Colonic mucosa (tissue), 4 donors: Measurements from ENCODE around the gene WNT7A. TPM values are rescaled to one million over a fixed set of nuclear protein-coding genes. Genes with fewer than 3 reads are reported as not detected.

Experiments
- DNase-seq: peaks from one replicate; pipeline ENCODE4 v3.0.0-alpha.2; 2020
- H3K27ac ChIP-seq: fragments of 200-600 bp; one replicate; pipeline ENCODE4 v1.8.0; 2021
- H3K27me3 ChIP-seq: fragments of 200-600 bp; one replicate; pipeline ENCODE4 v1.8.0; 2021
- H3K36me3 ChIP-seq: fragments of 200-600 bp; one replicate; pipeline ENCODE4 v1.8.0; 2021
- H3K4me1 ChIP-seq: fragments of 200-600 bp; one replicate; pipeline ENCODE4 v1.8.0; 2021; ENCODE audit warnings: mild to moderate bottlenecking
- H3K4me3 ChIP-seq: fragments of 200-600 bp; one replicate; pipeline ENCODE4 v1.8.0; 2021
- H3K9ac ChIP-seq, 2 donors: one replicate each; pipeline ENCODE4 v1.7.0; 2013; ENCODE audit warnings: control low read depth in 2 of 2, low read depth in 2 of 2, low read length in 2 of 2
- H3K9me3 ChIP-seq: fragments of 200-600 bp; one replicate; pipeline ENCODE4 v1.8.0; 2021
- intact Hi-C: fragments of 100-400 bp; cut with DNase I; formaldehyde crosslinking; loops from one replicate; pipeline ENCODE4 v1.14.1; 2022
- total RNA-seq, 2 donors: library from RNA; stranded (reverse); fragmentation: NEBNext Ultra II Directional in 1 of 2; extraction: Animal tissue kit (Norgen Biotek cat#: 25700) in 1 of 2; gene quantifications; one replicate each; pipeline ENCODE4 v1.2.1, GENCODE V29; 2021
- TF ChIP-seq, protein P1 (sequence below): fragments of 200-600 bp; IDR thresholded peaks from one replicate; pipeline ENCODE4 v1.8.0; 2022; ENCODE audit warnings: antibody characterized with exemption, mild to moderate bottlenecking
- donor health status: healthy.
- donor health status: DM: no; HTN: no; CAD: no.
- donor health status: DM: no; HTN: no; CAD: no.

Gene WNT7A
- total RNA-seq, 2 donors from 2014 or later, result not detected

DNA sequence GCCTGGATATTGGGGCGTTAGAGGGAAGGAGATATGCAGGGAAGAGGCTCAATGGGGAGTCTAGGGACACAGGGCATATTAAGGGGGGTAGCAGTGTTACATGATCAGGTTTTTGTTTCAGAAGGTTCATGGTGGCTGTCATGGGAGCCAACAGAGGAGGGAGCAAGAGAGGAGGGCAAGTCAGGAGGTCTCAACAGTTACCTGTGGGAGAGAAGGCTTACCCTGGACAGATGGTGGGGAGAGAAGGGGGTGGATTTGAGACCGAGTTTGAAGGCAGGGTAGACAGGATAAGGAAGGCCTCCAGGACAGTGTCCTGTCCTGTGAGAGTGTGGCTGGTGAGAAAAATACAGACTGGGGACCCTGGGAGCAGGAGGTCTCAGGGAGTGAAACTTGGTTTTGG is 3.8 kb upstream of the WNT7A start:
- Histone ChIP-seq H3K4me1 (peaks cover 10% of the 10 kb centered on the region), H3K27me3 (peaks cover 25% of the 10 kb centered on the region), H3K4me3 (no peak overlapping the region), H3K36me3 (no peaks in the 10 kb centered on the region), H3K9ac (no peak overlapping the region), H3K27ac (no peak overlapping the region), H3K9me3 (no peaks in the 10 kb centered on the region)
- no peak for DNase-seq
- intact Hi-C loops, result loop anchor here (2.0 kb wide), 1 partner anchor 225 kb away; no protein-coding TSS in a partner anchor
- TF ChIP-seq, protein P1, sequence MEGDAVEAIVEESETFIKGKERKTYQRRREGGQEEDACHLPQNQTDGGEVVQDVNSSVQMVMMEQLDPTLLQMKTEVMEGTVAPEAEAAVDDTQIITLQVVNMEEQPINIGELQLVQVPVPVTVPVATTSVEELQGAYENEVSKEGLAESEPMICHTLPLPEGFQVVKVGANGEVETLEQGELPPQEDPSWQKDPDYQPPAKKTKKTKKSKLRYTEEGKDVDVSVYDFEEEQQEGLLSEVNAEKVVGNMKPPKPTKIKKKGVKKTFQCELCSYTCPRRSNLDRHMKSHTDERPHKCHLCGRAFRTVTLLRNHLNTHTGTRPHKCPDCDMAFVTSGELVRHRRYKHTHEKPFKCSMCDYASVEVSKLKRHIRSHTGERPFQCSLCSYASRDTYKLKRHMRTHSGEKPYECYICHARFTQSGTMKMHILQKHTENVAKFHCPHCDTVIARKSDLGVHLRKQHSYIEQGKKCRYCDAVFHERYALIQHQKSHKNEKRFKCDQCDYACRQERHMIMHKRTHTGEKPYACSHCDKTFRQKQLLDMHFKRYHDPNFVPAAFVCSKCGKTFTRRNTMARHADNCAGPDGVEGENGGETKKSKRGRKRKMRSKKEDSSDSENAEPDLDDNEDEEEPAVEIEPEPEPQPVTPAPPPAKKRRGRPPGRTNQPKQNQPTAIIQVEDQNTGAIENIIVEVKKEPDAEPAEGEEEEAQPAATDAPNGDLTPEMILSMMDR, result no peak

DNA sequence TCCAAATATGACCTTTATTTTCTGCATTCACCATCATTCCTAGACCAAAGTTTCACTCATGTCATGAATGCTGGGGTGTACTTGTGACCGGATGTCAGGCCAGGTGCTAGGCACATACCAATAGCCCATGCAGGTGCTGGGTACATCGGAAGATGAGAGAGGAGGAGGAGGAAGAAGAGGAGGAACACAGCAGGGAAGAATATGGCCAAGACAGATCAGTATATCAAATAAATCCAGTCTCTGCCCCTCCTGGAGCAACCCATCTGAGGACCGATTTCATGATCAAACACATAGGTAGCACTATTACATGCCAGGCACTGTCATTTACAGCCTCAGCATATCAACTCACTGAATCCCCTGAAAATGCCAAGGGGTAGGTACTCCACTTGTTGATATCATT is 3.0 kb upstream of the WNT7A start:
- TF ChIP-seq, protein P1, result no peak
- intact Hi-C loops, result no loop called here
- Histone ChIP-seq H3K9me3 (no peaks in the 10 kb centered on the region), H3K36me3 (no peaks in the 10 kb centered on the region), H3K27me3 (peaks cover 33% of the 10 kb centered on the region), H3K9ac (no peak overlapping the region), H3K4me1 (peaks cover 10% of the 10 kb centered on the region), H3K27ac (no peak overlapping the region), H3K4me3 (no peak overlapping the region)
- DNase-seq, result no peak

DNA sequence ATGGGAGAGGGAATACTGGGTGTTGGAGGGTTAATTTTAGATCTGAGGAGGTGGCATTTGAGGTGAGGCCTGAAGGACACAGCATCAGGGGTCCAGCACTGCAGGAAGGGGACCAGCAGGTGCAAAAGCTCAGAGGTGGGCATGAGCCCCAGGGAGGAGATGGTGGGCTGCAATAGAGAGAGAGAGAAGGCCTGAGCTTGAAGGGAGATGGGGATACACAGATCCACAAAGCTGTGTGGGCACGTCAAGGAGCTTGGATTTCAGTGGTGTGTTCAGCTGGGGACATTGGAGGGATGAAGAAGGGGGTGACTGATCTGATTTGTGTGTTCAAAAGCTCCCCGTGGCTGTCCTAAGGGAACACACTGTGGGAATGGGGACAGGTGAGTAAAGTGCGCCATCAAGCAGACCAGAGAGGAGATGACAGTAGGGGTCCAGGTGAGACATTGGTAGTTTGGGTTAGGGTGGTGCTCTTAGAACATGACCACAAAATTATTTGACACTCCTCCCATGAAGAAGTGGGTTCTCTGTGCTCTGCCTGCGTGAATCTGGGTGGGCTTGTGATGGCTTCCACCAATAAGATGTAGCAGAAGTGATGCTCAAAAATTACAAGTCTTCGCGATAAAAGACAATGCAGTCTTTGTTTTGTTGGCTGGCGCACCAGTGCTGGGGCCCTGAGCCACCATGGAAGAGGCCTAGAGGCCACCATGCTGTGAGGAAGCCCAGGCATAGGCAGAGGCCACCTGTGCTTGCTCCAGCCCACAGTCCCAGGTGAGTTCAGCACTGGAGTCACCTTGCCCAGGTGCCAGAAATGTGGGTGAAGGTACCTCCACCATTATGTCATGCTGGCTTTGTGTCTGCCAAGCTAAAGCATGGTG is 1.9 kb upstream of the WNT7A start:
- intact Hi-C loops, result no loop called here
- H3K9ac ChIP-seq, result no peak overlapping the region

DNA sequence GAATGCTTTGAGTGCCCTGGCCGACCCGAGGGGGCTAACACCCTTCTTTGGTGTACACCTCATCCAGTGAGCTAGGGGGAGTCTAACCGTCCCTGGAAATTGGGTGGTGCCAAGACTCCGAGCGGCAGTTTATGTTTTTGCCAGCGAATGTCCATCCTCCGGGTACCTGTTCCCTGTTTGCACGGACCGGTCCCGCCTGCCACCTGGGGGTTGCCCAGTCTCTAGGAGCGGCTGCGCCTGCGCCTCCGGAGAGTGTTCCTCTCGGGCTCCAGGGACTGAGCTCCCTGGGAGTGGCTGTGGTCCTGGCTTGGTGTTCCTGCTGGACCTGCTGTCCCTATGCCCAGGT is 913 bp upstream of the WNT7A start:
- Histone ChIP-seq H3K9me3 (no peaks in the 10 kb centered on the region), H3K27me3 (peaks cover 50% of the 10 kb centered on the region), H3K36me3 (no peaks in the 10 kb centered on the region), H3K27ac (no peak overlapping the region), H3K4me1 (peaks cover 10% of the 10 kb centered on the region), H3K9ac (no peak overlapping the region), H3K4me3 (no peak overlapping the region)
- DNase-seq, result no peak
- intact Hi-C loops, result no loop called here
- TF ChIP-seq, protein P1, result no peak

More for the DNA sequence above, 1.9 kb upstream of the WNT7A start:
- Histone ChIP-seq H3K9me3 (no peaks in the 10 kb centered on the region), H3K27me3 (peaks cover 43% of the 10 kb centered on the region), H3K27ac (no peak overlapping the region), H3K4me3 (no peak overlapping the region), H3K4me1 (peaks cover 10% of the 10 kb centered on the region), H3K36me3 (no peaks in the 10 kb centered on the region)
- TF ChIP-seq, protein P1, result no peak
- no peak for DNase-seq

DNA sequence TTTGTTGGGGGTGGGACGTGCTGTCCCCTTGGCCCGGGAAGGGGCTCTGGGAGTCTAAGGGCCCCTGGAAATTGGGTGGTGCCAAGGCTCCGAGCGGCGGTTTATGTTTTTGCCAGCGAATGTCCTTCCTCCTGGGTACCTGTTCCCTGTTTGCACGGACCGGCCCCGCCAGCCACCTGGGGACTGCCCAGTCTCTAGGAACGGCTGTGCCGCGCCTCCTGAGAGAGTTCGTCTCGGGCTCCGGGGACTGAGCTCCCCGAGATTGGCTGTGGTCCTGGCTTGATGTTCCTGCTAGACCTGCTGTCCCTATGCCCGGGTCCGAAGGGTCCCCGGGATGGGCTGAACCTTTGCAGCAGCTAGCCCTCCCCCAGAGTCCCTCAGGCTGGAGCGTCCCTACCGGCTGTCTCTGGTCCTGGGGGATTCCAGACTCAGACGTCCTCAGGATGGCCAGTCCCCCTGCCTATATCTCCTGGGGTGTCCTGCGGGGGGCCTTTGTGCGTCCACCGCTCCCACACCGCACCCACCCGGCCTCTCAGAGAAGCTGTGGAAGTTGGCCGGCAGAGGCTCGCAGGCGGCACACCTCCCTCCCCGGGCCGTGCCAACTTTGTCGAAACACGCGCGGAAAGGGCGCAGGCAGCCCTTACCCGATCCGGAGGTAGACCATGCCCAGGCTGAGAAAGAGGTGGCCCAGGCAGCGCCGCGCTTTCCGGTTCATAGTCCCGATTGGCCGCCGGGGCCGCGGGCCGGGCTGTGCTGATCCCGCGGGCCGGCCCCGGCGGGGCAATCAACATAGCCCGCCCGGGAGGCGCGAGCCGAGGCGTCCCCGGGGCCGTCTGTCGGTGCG is 547 bp downstream of the WNT7A start:
- TF ChIP-seq, protein P1, result no peak
- DNase-seq, result no peak
- no peaks in the 10 kb centered on the region for H3K36me3 ChIP-seq
- no peak overlapping the region for H3K9ac ChIP-seq
- peaks cover 10% of the 10 kb centered on the region for H3K4me1 ChIP-seq
- H3K27ac ChIP-seq, result no peak overlapping the region
- intact Hi-C loops, result no loop called here
- peaks cover 50% of the 10 kb centered on the region for H3K27me3 ChIP-seq
- peak overlapping the region; percentile 20 for H3K4me3 ChIP-seq
- H3K9me3 ChIP-seq, result no peaks in the 10 kb centered on the region
